T-helper 2 cell treated with Interferon-gamma antibody and Interleukin-4, amounts not matched to agents 5 μg/mL and 100 μg/mL, for 36 hours (primary cell): ENCODE data around the gene AQP12A.

Experiments
- DNase-seq: peaks from one replicate; pipeline ENCODE4 v3.0.0; 2021; ENCODE audit warnings: low spot score
- H3K27ac Mint-ChIP-seq: one replicate; pipeline ENCODE4 v1.8.0; 2021; ENCODE audit warnings: mild to moderate bottlenecking, mixed read lengths
- H3K27me3 Mint-ChIP-seq: one replicate; pipeline ENCODE4 v1.8.0; 2021; ENCODE audit warnings: low read depth, mixed read lengths
- H3K36me3 Mint-ChIP-seq: one replicate; pipeline ENCODE4 v1.8.0; 2021; ENCODE audit warnings: low read depth, mixed read lengths
- H3K4me1 Mint-ChIP-seq: one replicate; pipeline ENCODE4 v1.8.0; 2021; ENCODE audit warnings: low read depth, mixed read lengths
- H3K4me3 Mint-ChIP-seq: one replicate; pipeline ENCODE4 v1.8.0; 2022; ENCODE audit warnings: mild to moderate bottlenecking, moderate library complexity, mixed read lengths
- H3K9me3 Mint-ChIP-seq: one replicate; pipeline ENCODE4 v1.8.0; 2021; ENCODE audit warnings: mixed read lengths

Gene AQP12A

GRCh38 chr2:240733803-240734495, 42.3 kb downstream of the AQP12A start:
- no peak overlapping the region for H3K4me3 Mint-ChIP-seq

GRCh38 chr2:240734756-240735155, 43.1 kb downstream of the AQP12A start:
- Mint-ChIP-seq H3K4me1 (no peaks in the 10 kb centered on the region), H3K27me3 (no peaks in the 10 kb centered on the region), H3K36me3 (no peaks in the 10 kb centered on the region), H3K27ac (no peak overlapping the region), H3K9me3 (no peaks in the 10 kb centered on the region), H3K4me3 (no peak overlapping the region)
- DNase-seq = no peak

More at GRCh38 chr2:240733803-240734495, 42.3 kb downstream of the AQP12A start:
- DNase-seq = no peak
- H3K36me3 Mint-ChIP-seq = no peaks in the 10 kb centered on the region
- no peaks in the 10 kb centered on the region for H3K27me3 Mint-ChIP-seq
- H3K27ac Mint-ChIP-seq = no peak overlapping the region
- H3K9me3 Mint-ChIP-seq = no peaks in the 10 kb centered on the region
- no peaks in the 10 kb centered on the region for H3K4me1 Mint-ChIP-seq

GRCh38 chr2:240735476-240735875, 43.8 kb downstream of the AQP12A start:
- DNase-seq = no peak
- no peak overlapping the region for H3K27ac Mint-ChIP-seq
- H3K27me3 Mint-ChIP-seq = no peaks in the 10 kb centered on the region
- H3K36me3 Mint-ChIP-seq = no peaks in the 10 kb centered on the region
- no peaks in the 10 kb centered on the region for H3K9me3 Mint-ChIP-seq
- H3K4me3 Mint-ChIP-seq = no peak overlapping the region
- H3K4me1 Mint-ChIP-seq = no peaks in the 10 kb centered on the region

- H3K27me3 Mint-ChIP-seq = no peaks in the 10 kb centered on the region
- no peak overlapping the region for H3K4me3 Mint-ChIP-seq
- H3K4me1 Mint-ChIP-seq = no peaks in the 10 kb centered on the region
- no peaks in the 10 kb centered on the region for H3K36me3 Mint-ChIP-seq
- H3K27ac Mint-ChIP-seq = no peak overlapping the region
- H3K9me3 Mint-ChIP-seq = no peaks in the 10 kb centered on the region
- DNase-seq = no peak
Measured at GRCh38 chr2:240736281-240737250, 44.9 kb downstream of the AQP12A start.

GRCh38 chr2:240737512-240737911, 45.8 kb downstream of the AQP12A start:
- Mint-ChIP-seq H3K27me3 (no peaks in the 10 kb centered on the region), H3K27ac (no peak overlapping the region), H3K4me1 (no peaks in the 10 kb centered on the region), H3K36me3 (no peaks in the 10 kb centered on the region), H3K4me3 (no peak overlapping the region), H3K9me3 (no peaks in the 10 kb centered on the region)
- no peak for DNase-seq

GRCh38 chr2:240737958-240738357, 46.3 kb downstream of the AQP12A start:
- Mint-ChIP-seq H3K27me3 (no peaks in the 10 kb centered on the region), H3K4me1 (no peaks in the 10 kb centered on the region), H3K4me3 (no peak overlapping the region), H3K9me3 (no peaks in the 10 kb centered on the region), H3K27ac (no peak overlapping the region), H3K36me3 (no peaks in the 10 kb centered on the region)
- DNase-seq = no peak

- Mint-ChIP-seq H3K27ac (no peak overlapping the region), H3K4me3 (no peak overlapping the region), H3K36me3 (no peaks in the 10 kb centered on the region), H3K27me3 (no peaks in the 10 kb centered on the region), H3K9me3 (no peaks in the 10 kb centered on the region), H3K4me1 (no peaks in the 10 kb centered on the region)
- no peak for DNase-seq
Measured at GRCh38 chr2:240739797-240740196, 48.1 kb downstream of the AQP12A start.

- Mint-ChIP-seq H3K4me1 (no peaks in the 10 kb centered on the region), H3K27ac (no peak overlapping the region), H3K27me3 (no peaks in the 10 kb centered on the region), H3K4me3 (no peak overlapping the region), H3K36me3 (no peaks in the 10 kb centered on the region), H3K9me3 (no peaks in the 10 kb centered on the region)
- DNase-seq = no peak
Measured at GRCh38 chr2:240741091-240741490, 49.4 kb downstream of the AQP12A start.

- no peaks in the 10 kb centered on the region for H3K27me3 Mint-ChIP-seq
- no peaks in the 10 kb centered on the region for H3K36me3 Mint-ChIP-seq
- DNase-seq = no peak
- H3K4me3 Mint-ChIP-seq = no peak overlapping the region
- H3K9me3 Mint-ChIP-seq = no peaks in the 10 kb centered on the region
- no peaks in the 10 kb centered on the region for H3K4me1 Mint-ChIP-seq
- H3K27ac Mint-ChIP-seq = no peak overlapping the region
Measured at GRCh38 chr2:240742602-240743095, 51.0 kb downstream of the AQP12A start.

GRCh38 chr2:240745456-240745855, 53.8 kb downstream of the AQP12A start:
- H3K27ac Mint-ChIP-seq = no peak overlapping the region
- no peaks in the 10 kb centered on the region for H3K9me3 Mint-ChIP-seq
- DNase-seq = no peak
- no peaks in the 10 kb centered on the region for H3K27me3 Mint-ChIP-seq
- no peaks in the 10 kb centered on the region for H3K4me1 Mint-ChIP-seq
- no peak overlapping the region for H3K4me3 Mint-ChIP-seq
- no peaks in the 10 kb centered on the region for H3K36me3 Mint-ChIP-seq

- Mint-ChIP-seq H3K36me3 (no peaks in the 10 kb centered on the region), H3K27me3 (no peaks in the 10 kb centered on the region), H3K27ac (no peak overlapping the region), H3K4me3 (no peak overlapping the region), H3K9me3 (no peaks in the 10 kb centered on the region), H3K4me1 (no peaks in the 10 kb centered on the region)
- no peak for DNase-seq
Measured at GRCh38 chr2:240745962-240746361, 54.3 kb downstream of the AQP12A start.

- Mint-ChIP-seq H3K4me1 (no peaks in the 10 kb centered on the region), H3K27ac (no peak overlapping the region), H3K9me3 (no peaks in the 10 kb centered on the region), H3K36me3 (no peaks in the 10 kb centered on the region), H3K27me3 (no peaks in the 10 kb centered on the region), H3K4me3 (no peak overlapping the region)
- no peak for DNase-seq
Measured at GRCh38 chr2:240746671-240747070, 55.0 kb downstream of the AQP12A start.

GRCh38 chr2:240747256-240747655, 55.6 kb downstream of the AQP12A start:
- DNase-seq = no peak
- Mint-ChIP-seq H3K27ac (no peak overlapping the region), H3K36me3 (no peaks in the 10 kb centered on the region), H3K9me3 (no peaks in the 10 kb centered on the region), H3K4me3 (no peak overlapping the region), H3K4me1 (no peaks in the 10 kb centered on the region), H3K27me3 (no peaks in the 10 kb centered on the region)
